ENCODE results near the gene BCAN.

GRCh38 chr1:156694690-156694962, 52.7 kb downstream of the BCAN start:
- TF ChIP-seq FOXM1 (IDR thresholded peaks at IDR 0.05; ENCODE audit: borderline replicate concordance): no peak
- TF ChIP-seq NFRKB (IDR thresholded peaks at IDR 0.05): no peak
- TF ChIP-seq FOXA1 (IDR thresholded peaks at IDR 0.05): no peak
- TF ChIP-seq FOXK2 (IDR thresholded peaks at IDR 0.05): no peak
- TF ChIP-seq SP1 (IDR thresholded peaks at IDR 0.05): no peak
- TF ChIP-seq LEF1 (IDR thresholded peaks at IDR 0.05; ENCODE audit: borderline replicate concordance): no peak
- TF ChIP-seq SUZ12 (IDR thresholded peaks at IDR 0.05): no peak
- no peak for TF ChIP-seq ARNT (IDR thresholded peaks at IDR 0.05)
- no peak for TF ChIP-seq PKNOX1 (IDR thresholded peaks at IDR 0.05)
